Ishikawa (cell line): ENCODE measurements around the gene PCDHB11.

ENCODE experiments used
- CEBPB ChIP-seq: IDR thresholded peaks from 2 replicates; pipeline ENCODE4 v1.6.1; 2012
- CREB1 ChIP-seq: IDR thresholded peaks from 2 replicates; pipeline ENCODE4 v1.6.1; 2012; ENCODE audit warnings: low read depth
- EGR1 ChIP-seq: IDR thresholded peaks from 2 replicates; pipeline ENCODE4 v1.6.1; 2012
- EP300 ChIP-seq: IDR thresholded peaks from 2 replicates; pipeline ENCODE4 v1.6.1; 2012; ENCODE audit warnings: borderline replicate concordance
- FOXM1 ChIP-seq: IDR thresholded peaks from 2 replicates; pipeline ENCODE4 v1.6.1; 2012; ENCODE audit warnings: low read depth, borderline replicate concordance
- MAX ChIP-seq: IDR thresholded peaks from 2 replicates; pipeline ENCODE4 v1.6.1; 2012
- NFIC ChIP-seq: IDR thresholded peaks from 2 replicates; pipeline ENCODE4 v1.6.1; 2012
- RAD21 ChIP-seq: IDR thresholded peaks from 2 replicates; pipeline ENCODE4 v1.6.1; 2012; ENCODE audit warnings: low read depth
- REST ChIP-seq: IDR thresholded peaks from 2 replicates; pipeline ENCODE4 v1.6.1; 2012; ENCODE audit warnings: low read depth, mild to moderate bottlenecking
- TAF1 ChIP-seq: IDR thresholded peaks from 2 replicates; pipeline ENCODE4 v1.6.1; 2012; ENCODE audit warnings: low read depth, mild to moderate bottlenecking
- TCF12 ChIP-seq: IDR thresholded peaks from 2 replicates; pipeline ENCODE4 v1.6.1; 2012; ENCODE audit warnings: low read depth
- TEAD4 ChIP-seq: IDR thresholded peaks from 2 replicates; pipeline ENCODE4 v1.6.1; 2012
- USF1 ChIP-seq: IDR thresholded peaks from 2 replicates; pipeline ENCODE4 v1.6.1; 2012
- YY1 ChIP-seq: IDR thresholded peaks from 2 replicates; pipeline ENCODE4 v1.6.1; 2012; ENCODE audit warnings: low read depth
- ZBTB7A ChIP-seq: IDR thresholded peaks from 2 replicates; pipeline ENCODE4 v1.6.1; 2012; ENCODE audit warnings: low read depth

The PCDHB11 gene

GRCh38 chr5:141199359-141200235 is at the start of gene PCDHB11:
PCDHB11 (plus strand) TSS chr5:141199627; CDS start chr5:141199775, 148 bp downstream.
- TF ChIP-seq TCF12: no peak
- peak; percentile 46 for TF ChIP-seq RAD21

GRCh38 chr5:141149812-141150211 is 49.6 kb upstream of the PCDHB11 start, which contains the start of gene PCDHB6:
PCDHB6 (plus strand) TSS chr5:141150057; CDS start chr5:141150258, 201 bp downstream.
- TF ChIP-seq RAD21: peak; percentile 17; the same call in 1 of the 2 replicates
- no peak for TF ChIP-seq USF1

- TF ChIP-seq REST (no peak), CREB1 (no peak), TCF12 (no peak), FOXM1 (no peak), RAD21 (no peak), USF1 (no peak), TEAD4 (no peak), EGR1 (no peak), EP300 (no peak), TAF1 (no peak), NFIC (no peak), CEBPB (no peak), YY1 (no peak)
Observed at GRCh38 chr5:141150224-141150992, 49.0 kb upstream of the PCDHB11 start.

- no peak for TF ChIP-seq USF1
- TF ChIP-seq YY1: no peak
- no peak for TF ChIP-seq RAD21
- no peak for TF ChIP-seq CREB1
- TF ChIP-seq NFIC: no peak
- TF ChIP-seq TEAD4: no peak
- no peak for TF ChIP-seq CEBPB
- no peak for TF ChIP-seq MAX
- TF ChIP-seq REST: no peak
Observed at GRCh38 chr5:141150993-141151325, 48.5 kb upstream of the PCDHB11 start.

GRCh38 chr5:141155540-141156374 is 43.7 kb upstream of the PCDHB11 start:
- TF ChIP-seq YY1 (no peak), TCF12 (no peak), REST (no peak), TAF1 (no peak), ZBTB7A (no peak), USF1 (no peak), RAD21 (no peak), NFIC (no peak), EGR1 (no peak), MAX (no peak), FOXM1 (no peak), EP300 (no peak), CREB1 (no peak), CEBPB (no peak), TEAD4 (no peak)
